GM19193 (cell line): ENCODE data around the gene ZNF595.
"Not testable (repeated sequence)": the region's sequence is repeated elsewhere in the genome, so short reads cannot be mapped to it uniquely, and the experiment has no call there.

Experiments used
- POLR2A ChIP-seq: IDR thresholded peaks from 4 replicates; pipeline ENCODE4 v1.6.1; 2011; ENCODE audit not compliant: insufficient read depth, insufficient read length; ENCODE audit errors: extremely low read depth

The ZNF595 gene

DNA sequence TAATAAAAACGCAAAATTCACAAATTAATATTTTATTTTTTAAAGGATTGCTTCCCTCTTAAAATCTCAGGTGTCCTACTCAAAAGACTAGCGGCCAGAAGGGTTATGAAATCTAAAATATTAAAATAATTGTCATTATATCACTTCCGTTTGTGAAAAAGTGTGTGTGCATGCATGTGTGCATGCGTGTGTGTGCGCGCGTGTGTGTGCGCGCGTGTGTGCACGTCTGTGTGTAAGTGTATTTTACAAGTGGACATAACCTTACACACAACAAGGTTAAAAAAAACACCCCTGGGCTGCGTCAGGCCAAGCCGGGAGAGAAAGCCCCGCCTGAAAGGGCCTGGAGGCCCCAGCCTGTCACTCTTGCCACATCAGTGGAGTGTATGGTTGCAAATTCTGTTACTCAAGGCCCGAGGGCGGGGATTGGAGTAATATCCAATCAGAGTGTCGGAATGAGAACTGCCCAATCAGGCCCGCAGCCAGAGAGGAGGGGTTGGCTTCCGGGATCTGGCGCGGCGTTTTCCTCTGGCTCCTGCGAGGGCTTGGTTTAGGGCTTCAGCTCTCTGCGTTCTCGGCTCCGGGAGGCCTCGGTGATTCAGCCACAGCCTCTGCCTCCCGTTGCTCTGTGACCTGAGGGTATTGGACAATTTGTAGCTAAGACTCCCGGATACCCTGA, at the start of gene ZNF595:
TSS of gene ZNF595 (plus strand) at position 518 of the 676 bp plus-strand sequence. CDS start 168 bp downstream, outside the sequence.
- not testable (repeated sequence) for TF ChIP-seq POLR2A

DNA sequence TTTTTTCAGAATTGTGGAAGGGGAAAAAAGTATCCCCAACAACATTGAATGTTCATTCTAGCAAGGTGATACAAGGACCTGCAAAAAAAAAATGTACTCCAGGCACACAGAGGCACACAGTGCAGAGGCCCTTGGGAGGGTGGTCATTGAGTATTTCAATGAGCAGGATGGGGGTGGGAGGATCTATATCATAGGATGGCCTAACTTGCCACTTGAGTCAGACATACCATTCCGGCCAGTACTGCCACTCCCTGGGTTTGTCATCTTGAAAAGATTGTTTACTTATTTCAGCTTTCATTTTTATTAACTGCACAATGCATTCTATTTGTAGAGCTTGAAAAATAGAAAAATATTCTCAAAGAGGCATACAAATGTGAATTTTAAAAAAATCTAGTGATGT, 18.7 kb downstream of the ZNF595 start:
- no peak for TF ChIP-seq POLR2A

- no peak for TF ChIP-seq POLR2A
These were observed 32.8 kb downstream of the ZNF595 start for GRCh38 chr4:85951-86350.

DNA sequence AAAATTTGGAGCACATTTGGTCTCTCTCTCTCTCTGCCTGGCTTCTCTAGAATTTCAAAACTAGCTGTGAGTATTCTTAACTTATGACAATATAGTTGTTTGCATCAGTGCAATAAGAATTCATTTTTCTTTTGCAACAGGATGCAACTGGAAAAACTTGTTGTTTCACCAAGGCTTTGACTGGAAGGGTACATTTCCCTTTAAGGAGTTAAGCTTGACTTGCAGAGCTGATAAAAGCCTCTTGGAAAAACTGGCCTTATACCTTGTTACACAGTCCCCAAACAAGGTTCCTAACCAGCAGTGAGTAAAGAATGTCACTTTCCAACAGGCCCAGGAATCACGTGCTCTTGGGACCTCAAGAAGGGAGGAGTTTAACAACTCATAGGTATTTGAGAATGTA, 45.3 kb downstream of the ZNF595 start:
- TF ChIP-seq POLR2A: no peak

- no peak for TF ChIP-seq POLR2A
These were observed 46.7 kb downstream of the ZNF595 start for GRCh38 chr4:99863-100262.

DNA sequence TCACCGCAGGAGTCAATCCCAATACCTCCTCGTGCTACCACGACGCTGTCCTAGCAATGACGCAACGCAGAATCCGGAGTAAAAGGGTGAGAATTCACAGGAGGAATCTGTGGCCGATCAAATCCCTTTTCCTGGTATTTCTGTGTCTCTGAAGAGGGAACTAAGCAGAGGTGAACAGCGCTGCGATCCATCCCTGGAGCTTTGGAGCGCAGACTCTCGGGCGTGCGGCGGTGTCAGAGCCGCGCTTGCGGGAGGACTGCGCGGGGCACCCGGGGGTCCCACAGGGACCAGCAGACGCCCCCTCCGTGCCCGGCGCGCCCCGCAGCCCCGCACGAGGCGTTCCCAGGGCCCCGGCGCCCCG, 53.9 kb downstream of the ZNF595 start:
- TF ChIP-seq POLR2A: no peak

DNA sequence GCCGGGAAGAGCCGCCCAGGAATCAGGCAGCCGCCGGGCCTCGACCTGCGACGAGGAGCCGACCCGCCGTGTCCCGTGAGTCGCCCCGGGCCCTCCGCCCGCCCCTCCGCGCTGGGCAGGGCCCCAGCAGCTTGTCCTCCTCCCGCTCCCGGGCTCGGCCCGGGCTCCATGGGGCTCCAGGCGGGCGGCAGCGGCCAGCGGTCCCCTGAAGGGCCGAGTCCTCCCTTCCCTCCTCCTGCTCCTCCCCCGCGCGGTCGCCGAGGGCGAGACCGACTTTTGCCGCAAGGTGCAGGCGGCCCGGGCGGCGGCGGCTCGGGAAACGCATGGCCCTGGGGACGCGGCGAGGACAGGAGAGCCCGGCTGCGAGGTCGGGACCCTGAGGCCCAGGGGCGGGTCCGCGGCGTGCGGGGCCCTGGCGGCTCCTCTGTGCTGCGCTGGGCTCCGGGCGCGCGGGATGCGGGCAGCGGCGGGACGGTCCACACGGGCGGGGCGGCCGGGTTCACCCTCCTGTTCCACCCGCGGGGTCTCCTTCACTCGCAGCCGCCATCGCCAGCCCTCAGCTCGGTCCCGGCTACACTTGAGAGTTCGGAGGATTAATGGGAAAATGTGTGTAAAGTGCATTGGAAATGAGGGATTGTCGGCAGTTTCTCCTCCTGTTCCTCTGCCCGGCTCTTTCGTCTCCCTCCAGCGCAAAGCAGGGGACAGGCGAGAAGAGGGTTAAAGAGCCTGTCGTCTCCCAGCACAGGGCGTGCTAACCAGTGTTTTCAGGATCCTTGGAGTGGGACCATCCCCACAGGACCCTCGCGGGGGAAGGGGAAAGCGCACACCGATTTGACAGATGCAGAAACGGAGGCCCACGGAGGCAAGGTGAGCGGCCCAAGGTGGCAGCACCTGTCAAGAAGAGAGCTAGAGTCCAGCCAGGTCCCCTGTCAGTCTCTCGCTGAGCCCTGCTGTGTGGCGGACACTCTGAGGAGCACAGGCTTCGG, 54.6 kb downstream of the ZNF595 start:
- TF ChIP-seq POLR2A: no peak

- no peak for TF ChIP-seq POLR2A
These were observed 59.6 kb downstream of the ZNF595 start for GRCh38 chr4:112771-113170.

GRCh38 chr4:113732-114131, 60.6 kb downstream of the ZNF595 start:
- TF ChIP-seq POLR2A: no peak

- TF ChIP-seq POLR2A: no peak
These were observed 61.0 kb downstream of the ZNF595 start for GRCh38 chr4:114149-114548.

DNA sequence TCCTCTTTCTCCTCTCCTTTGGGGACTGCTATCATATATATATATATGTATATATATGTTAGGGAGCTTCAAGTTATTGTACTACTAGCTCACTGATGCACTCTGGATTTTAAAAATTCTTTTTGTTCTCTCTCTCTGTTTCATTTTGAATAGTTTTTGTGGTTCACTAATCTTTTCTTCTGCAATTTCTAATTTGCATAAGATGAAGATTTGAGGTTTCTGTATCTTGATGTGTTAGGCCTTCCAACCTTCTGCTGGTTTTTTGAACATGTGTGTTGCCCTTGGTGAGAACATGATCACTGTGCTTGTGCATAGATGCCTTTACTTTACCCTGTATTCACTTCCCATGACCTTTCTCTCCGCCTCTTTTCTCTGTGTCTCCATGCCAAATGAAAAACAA, 63.4 kb downstream of the ZNF595 start:
- no peak for TF ChIP-seq POLR2A

DNA sequence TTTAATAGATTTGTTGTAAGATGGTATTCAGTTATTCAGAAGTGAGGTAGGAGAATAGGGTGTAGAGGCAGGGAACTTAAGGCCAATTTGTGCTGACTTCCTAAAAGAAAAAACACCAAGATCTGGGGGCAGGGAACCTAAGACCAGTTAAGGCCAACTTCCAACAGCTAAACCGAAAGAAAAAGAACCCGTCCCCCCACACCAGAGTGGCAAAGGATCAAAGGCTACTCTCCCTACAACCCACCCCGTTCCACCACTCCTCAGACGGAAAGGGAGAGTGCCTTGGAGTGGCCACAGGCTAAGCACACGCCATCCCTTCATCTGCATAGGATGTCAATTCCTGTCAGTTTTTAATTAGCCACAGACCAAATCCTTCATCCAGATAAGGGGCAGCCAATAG, 67.5 kb downstream of the ZNF595 start:
- TF ChIP-seq POLR2A: no peak

DNA sequence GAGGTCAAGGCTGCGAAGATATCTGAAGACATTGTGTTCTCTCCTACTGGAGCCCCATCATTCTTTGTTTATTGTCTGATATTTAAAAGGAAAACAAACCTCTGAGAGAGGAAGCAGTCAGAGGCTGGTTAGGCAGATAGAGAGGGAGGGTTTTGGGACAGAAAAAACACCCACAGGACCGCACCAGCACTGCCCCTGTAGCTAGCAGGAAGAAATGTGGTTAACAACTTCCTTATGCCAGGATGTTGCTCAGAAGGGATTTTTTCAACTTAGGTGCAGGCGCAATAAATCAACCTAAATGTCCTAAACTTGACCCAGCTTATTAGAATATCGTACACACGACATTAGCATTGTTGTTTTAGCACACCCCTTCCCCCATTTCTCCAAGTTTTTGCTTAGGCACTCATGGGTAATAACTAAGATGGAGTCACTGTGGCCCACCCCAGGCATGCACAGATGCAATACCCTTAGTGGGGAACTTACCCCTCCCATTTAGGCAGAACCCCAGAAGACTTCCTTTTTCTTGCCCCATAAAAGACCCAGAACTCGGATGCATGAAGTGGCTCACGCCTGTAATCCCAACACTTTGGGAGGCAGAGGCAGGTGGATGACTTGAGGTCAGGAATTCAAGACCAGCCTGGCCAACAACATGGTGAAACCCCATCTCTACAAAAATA, 68.4 kb downstream of the ZNF595 start:
- TF ChIP-seq POLR2A: no peak

- TF ChIP-seq POLR2A: peak; percentile 74
These were observed 71.4 kb downstream of the ZNF595 start, which contains the start of gene ZNF718 for GRCh38 chr4:124275-125081. Gene ZNF718, plus strand, starts transcription at chr4:124501. Its CDS starts 170 bp downstream, at chr4:124671.
